Right lobe of liver (tissue), 4 donors: ENCODE measurements around the gene MDFIC.

Experiments
- CTCF ChIP-seq, 4 donors: fragments of 200-600 bp in 3 of 4; fragments of 450-650 bp in 1 of 4; IDR thresholded peaks; one replicate each; pipeline versions ENCODE4 v1.5.1 to v1.8.0; 2016 to 2022; ENCODE audit warnings: antibody characterized with exemption in 4 of 4, mild to moderate bottlenecking in 2 of 4
- POLR2A ChIP-seq: fragments of 450-650 bp; IDR thresholded peaks from one replicate; pipeline ENCODE4 v1.6.1; 2017; ENCODE audit warnings: antibody characterized with exemption, mild to moderate bottlenecking
- donor health status: DM: no; HTN: no; CAD: no.
- donor health status: DM: no; HTN: no; CAD: no.
- donor health status: DM: no; HTN: yes; CAD: no.

GRCh38 chr7:114957444-114957843 lies 35.5 kb downstream of the MDFIC start:
- TF ChIP-seq CTCF (IDR thresholded peaks at IDR 0.05) (no peak), POLR2A (no peak)
